ES-I3 (cell line): ENCODE data around the gene USP25.

Source experiments
- H3K36me3 ChIP-seq: 2 replicates; pipeline ENCODE4 v1.6.1; 2013; ENCODE audit warnings: mild to moderate bottlenecking, low read length, control low read depth, moderate library complexity; ENCODE audit not compliant: insufficient read depth
- H3K4me1 ChIP-seq: 2 replicates; pipeline ENCODE4 v1.6.1; 2013; ENCODE audit warnings: mild to moderate bottlenecking, control low read depth, low read length; ENCODE audit not compliant: insufficient read depth
- H3K9ac ChIP-seq: 2 replicates; pipeline ENCODE4 v1.6.1; 2013; ENCODE audit warnings: low read depth, mild to moderate bottlenecking, low read length, moderate library complexity
- H3K9me3 ChIP-seq: 2 replicates; pipeline ENCODE4 v1.6.1; 2013; ENCODE audit warnings: mild to moderate bottlenecking, low read length, moderate library complexity; ENCODE audit not compliant: control insufficient read depth, insufficient read depth

USP25 gene

GRCh38 chr21:15788847-15789523 lies 59.2 kb downstream of the USP25 start:
- H3K9ac ChIP-seq, result no peak overlapping the region
- no peaks in the 10 kb centered on the region for H3K36me3 ChIP-seq
- no peaks in the 10 kb centered on the region for H3K9me3 ChIP-seq
- no peaks in the 10 kb centered on the region for H3K4me1 ChIP-seq

DNA sequence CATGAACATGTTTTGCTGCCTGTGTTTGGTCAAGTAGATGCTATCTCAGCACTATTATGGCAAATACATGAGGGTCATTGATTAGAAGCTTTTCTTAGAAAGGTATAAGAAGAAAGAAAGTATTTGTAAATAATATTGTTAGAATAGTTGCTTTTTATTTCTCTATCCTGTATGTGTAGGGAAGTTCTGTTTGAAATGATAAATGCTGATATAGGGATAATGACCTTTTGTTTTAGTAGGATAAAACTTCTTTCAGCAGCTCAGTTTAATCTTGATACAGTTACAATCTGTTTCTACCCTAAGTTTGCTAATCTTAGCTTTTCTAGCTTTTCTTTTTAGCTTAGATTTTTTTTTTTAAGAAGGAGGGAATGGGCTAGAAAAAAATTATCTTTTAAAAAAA lies 63.3 kb downstream of the USP25 start:
- Histone ChIP-seq H3K9ac (no peak overlapping the region), H3K9me3 (no peaks in the 10 kb centered on the region), H3K4me1 (no peaks in the 10 kb centered on the region), H3K36me3 (no peaks in the 10 kb centered on the region)

GRCh38 chr21:15793550-15794235 lies 63.9 kb downstream of the USP25 start:
- Histone ChIP-seq H3K36me3 (no peaks in the 10 kb centered on the region), H3K9me3 (no peaks in the 10 kb centered on the region), H3K9ac (no peak overlapping the region), H3K4me1 (no peaks in the 10 kb centered on the region)

DNA sequence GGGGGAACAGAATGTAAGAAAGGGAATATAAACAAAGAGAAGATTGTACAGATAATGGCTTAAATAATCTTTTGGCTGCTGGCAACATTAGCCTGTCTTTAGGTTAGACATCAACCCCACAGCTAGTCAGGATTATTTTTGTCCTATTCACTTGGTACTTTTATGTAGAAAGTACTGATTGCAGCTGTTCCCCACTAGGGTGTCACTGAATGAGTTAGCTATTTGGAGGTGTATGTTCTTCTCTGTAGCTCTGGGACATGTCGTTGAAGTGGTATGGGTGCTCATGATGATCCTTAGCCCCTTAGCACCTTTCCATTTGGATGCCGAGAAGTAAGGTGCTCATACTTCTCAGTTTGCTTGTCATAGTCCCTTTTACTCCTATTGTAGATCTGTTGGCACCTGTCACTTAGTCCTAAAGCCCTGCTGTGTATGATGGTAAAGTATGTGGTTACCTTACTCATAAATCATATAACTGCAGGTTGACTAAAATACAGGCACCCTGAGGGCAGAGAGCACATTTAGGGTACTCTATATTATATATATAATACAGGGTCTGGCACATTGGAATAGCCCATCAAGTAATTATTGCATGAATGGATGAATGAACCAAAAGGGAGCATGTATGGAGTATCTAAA lies 64.6 kb downstream of the USP25 start:
- Histone ChIP-seq H3K9me3 (no peaks in the 10 kb centered on the region), H3K9ac (no peak overlapping the region), H3K36me3 (no peaks in the 10 kb centered on the region), H3K4me1 (no peaks in the 10 kb centered on the region)

GRCh38 chr21:15795533-15795932 lies 65.8 kb downstream of the USP25 start:
- Histone ChIP-seq H3K9me3 (no peaks in the 10 kb centered on the region), H3K4me1 (no peaks in the 10 kb centered on the region), H3K9ac (no peak overlapping the region), H3K36me3 (no peaks in the 10 kb centered on the region)

DNA sequence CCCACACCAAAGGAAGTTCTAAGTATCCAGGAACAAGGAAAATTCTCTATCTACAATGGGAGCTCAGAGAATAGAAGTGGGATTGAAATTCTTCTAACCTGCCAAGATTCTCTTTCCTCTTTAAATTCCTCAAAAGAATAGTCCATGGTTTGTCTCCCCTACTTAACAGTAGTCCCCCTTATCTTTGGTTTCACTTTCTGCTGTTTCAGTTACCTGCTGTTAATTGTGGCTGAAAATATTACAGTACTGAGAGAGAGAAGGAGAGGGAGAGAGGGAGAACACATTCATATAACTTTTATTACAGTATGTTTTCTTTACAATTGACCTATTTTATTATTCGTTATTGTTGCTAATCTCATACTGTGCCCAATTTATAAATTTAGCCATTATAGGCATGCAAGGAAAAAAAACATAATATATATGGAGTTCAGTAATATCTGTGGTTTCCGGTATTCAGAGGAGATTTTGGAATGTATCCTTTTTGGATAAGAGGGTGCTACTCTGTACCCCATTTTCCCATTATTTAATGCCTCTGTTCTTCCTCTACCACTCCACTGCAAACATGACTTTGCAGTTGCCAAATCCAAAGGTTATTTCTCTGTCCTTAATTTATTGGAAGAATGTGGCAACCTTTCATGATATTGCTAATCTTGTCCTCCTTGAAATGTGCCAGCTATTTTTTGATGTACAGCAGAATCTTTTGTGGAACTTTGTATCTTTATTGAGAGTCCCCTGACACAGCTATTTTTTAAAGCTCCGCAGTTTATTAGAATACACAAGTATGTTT lies 68.0 kb downstream of the USP25 start:
- H3K36me3 ChIP-seq, result no peaks in the 10 kb centered on the region
- no peaks in the 10 kb centered on the region for H3K9me3 ChIP-seq
- H3K9ac ChIP-seq, result no peak overlapping the region
- no peaks in the 10 kb centered on the region for H3K4me1 ChIP-seq

DNA sequence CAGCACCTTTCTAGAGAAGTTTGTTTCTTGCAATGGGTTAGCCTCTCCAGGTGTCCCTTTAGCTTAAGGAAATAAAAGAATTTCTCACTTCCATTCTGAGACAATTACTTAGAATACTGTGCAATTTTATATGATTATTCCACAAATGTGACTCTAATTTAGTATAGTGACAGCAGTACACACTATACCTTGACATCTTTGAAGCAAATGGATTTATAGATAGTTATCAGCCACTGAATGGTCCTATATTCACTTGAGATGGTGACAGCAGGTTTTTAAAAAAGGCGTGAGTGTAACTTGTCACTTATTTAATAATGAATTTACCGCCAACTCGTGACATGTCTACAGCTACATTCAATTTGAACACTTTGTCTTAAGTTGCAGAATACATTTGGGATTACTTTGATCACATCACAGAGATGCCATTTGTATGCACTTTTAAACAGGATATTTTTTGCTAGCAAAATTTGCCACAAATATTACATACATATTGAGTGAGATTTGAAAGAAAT lies 71.6 kb downstream of the USP25 start:
- peaks cover 9% of the 10 kb centered on the region for H3K4me1 ChIP-seq
- no peaks in the 10 kb centered on the region for H3K36me3 ChIP-seq
- H3K9ac ChIP-seq, result no peak overlapping the region
- no peaks in the 10 kb centered on the region for H3K9me3 ChIP-seq

- Histone ChIP-seq H3K9ac (no peak overlapping the region), H3K9me3 (no peaks in the 10 kb centered on the region), H3K36me3 (no peaks in the 10 kb centered on the region), H3K4me1 (peaks cover 9% of the 10 kb centered on the region)
Measured at GRCh38 chr21:15804247-15805005, 74.6 kb downstream of the USP25 start.

GRCh38 chr21:15809065-15809464 lies 79.3 kb downstream of the USP25 start:
- peaks cover 1% of the 10 kb centered on the region; the same call in 1 of the 2 replicates for H3K36me3 ChIP-seq
- H3K4me1 ChIP-seq, result peaks cover 9% of the 10 kb centered on the region
- H3K9me3 ChIP-seq, result no peaks in the 10 kb centered on the region
- H3K9ac ChIP-seq, result no peak overlapping the region

GRCh38 chr21:15809818-15810217 lies 80.0 kb downstream of the USP25 start:
- peaks cover 4% of the 10 kb centered on the region for H3K9me3 ChIP-seq
- peaks cover 3% of the 10 kb centered on the region; the same call in 1 of the 2 replicates for H3K36me3 ChIP-seq
- peaks cover 4% of the 10 kb centered on the region; the same call in 1 of the 2 replicates for H3K4me1 ChIP-seq
- no peak overlapping the region for H3K9ac ChIP-seq

DNA sequence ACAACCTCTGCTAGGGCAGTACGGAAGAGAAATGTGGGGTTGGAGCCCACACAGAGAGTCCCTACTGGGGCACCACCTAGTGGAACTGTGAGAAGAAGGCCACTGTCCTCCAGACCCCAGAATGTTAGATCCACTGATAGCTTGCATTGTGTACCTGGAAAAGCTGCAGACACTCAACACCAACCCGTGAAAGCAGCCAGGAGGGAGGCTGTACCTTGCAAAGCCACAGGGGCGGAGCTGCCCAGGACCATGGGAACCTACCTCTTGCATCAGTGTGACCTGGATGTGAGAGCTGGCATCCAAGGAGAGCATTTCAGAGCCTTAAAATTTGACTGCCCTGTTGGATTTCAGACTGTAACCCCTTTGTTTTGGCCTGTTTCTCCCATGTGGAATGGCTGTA lies 85.5 kb downstream of the USP25 start:
- Histone ChIP-seq H3K4me1 (no peaks in the 10 kb centered on the region; the same call in 1 of the 2 replicates), H3K36me3 (peaks cover 10% of the 10 kb centered on the region; the same call in 1 of the 2 replicates), H3K9ac (no peak overlapping the region), H3K9me3 (peaks cover 5% of the 10 kb centered on the region)

- H3K9me3 ChIP-seq, result no peaks in the 10 kb centered on the region
- peaks cover 6% of the 10 kb centered on the region; the same call in 1 of the 2 replicates for H3K36me3 ChIP-seq
Measured at GRCh38 chr21:15820327-15820726, 90.5 kb downstream of the USP25 start.

GRCh38 chr21:15820852-15821379 lies 91.1 kb downstream of the USP25 start:
- peaks cover 4% of the 10 kb centered on the region; the same call in 1 of the 2 replicates for H3K36me3 ChIP-seq
- no peaks in the 10 kb centered on the region for H3K9me3 ChIP-seq
- H3K9ac ChIP-seq, result no peak overlapping the region
- no peaks in the 10 kb centered on the region; the same call in 1 of the 2 replicates for H3K4me1 ChIP-seq

More at GRCh38 chr21:15820327-15820726, 90.5 kb downstream of the USP25 start:
- no peaks in the 10 kb centered on the region; the same call in 1 of the 2 replicates for H3K4me1 ChIP-seq
- no peak overlapping the region for H3K9ac ChIP-seq
